Activated naive CD4-positive, alpha-beta T cell treated with anti-CD3 and anti-CD28 coated beads, Interleukin-2, amount 50 U/mL, for 72 hours (primary cell): ENCODE measurements around the gene SIL1. TPM values are rescaled to one million over a fixed set of nuclear protein-coding genes. Genes with fewer than 3 reads are reported as not detected.

Experiments
- ATAC-seq, 2 donors: fragments of 150-1000 bp; cut with Tn5 transposase; 2 replicates each; pipeline ENCODE4 v1.10.0; 2021; ENCODE audit warnings: mild to moderate bottlenecking in 2 of 2, moderate library complexity in 2 of 2
- DNase-seq, 2 donors: peaks; one replicate each; pipeline ENCODE4 v3.0.0; 2021 to 2022; ENCODE audit warnings: low spot score in 2 of 2
- H3K27ac Mint-ChIP-seq, 2 donors: one replicate each; pipeline ENCODE4 v1.8.0; 2022; ENCODE audit warnings: mild to moderate bottlenecking in 2 of 2, mixed read lengths in 2 of 2
- H3K36me3 Mint-ChIP-seq, 2 donors: one replicate each; pipeline ENCODE4 v1.8.0; 2022; ENCODE audit warnings: mixed read lengths in 2 of 2
- H3K9me3 Mint-ChIP-seq, 2 donors: one replicate each; pipeline ENCODE4 v1.8.0; 2022; ENCODE audit warnings: mixed read lengths in 2 of 2
- total RNA-seq, 2 donors: library from RNA; stranded (reverse); gene quantifications; one replicate each; pipeline ENCODE4 v1.2.3, GENCODE V29; 2022

Gene SIL1
- total RNA-seq, 2 donors from 2014 or later = 29.7 to 31.4 TPM

DNA sequence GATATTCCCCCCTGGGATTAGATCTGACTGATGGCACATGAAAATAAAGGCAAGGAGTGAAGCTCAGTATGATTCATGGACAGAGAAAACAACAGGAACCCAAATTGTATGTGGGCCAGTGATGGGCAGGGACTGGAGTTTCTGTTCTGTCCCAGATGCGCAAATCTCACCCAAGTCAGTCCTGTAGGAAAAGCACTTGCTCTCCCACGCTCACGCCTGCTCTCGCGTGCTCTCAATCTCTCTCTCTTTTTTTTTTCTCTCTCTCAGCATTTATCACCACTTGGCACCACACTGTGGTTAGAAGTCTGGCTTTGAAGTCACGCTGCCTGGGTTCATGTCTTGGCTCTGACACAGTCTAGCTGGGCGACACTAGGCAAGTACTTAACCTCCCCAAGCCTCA is 216.6 kb downstream of the SIL1 start:
- peak; percentile 58 to 77 for ATAC-seq
- no peak for DNase-seq
- no peaks in the 10 kb centered on the region for H3K36me3 Mint-ChIP-seq
- H3K27ac Mint-ChIP-seq = no peak overlapping the region
- H3K9me3 Mint-ChIP-seq = no peaks in the 10 kb centered on the region

- Mint-ChIP-seq H3K27ac (no peak overlapping the region), H3K36me3 (no peaks in the 10 kb centered on the region), H3K9me3 (no peaks in the 10 kb centered on the region)
- DNase-seq = no peak
- no peak for ATAC-seq
These were observed 217.0 kb downstream of the SIL1 start for GRCh38 chr5:138981131-138981530.

GRCh38 chr5:138980441-138980840 is 217.7 kb downstream of the SIL1 start:
- Mint-ChIP-seq H3K36me3 (no peaks in the 10 kb centered on the region), H3K9me3 (no peaks in the 10 kb centered on the region), H3K27ac (peak overlapping the region; percentile 70 to 73)

GRCh38 chr5:138979684-138980280 is 218.4 kb downstream of the SIL1 start:
- peak overlapping the region; percentile 70 to 73 for H3K27ac Mint-ChIP-seq
- ATAC-seq = peak; percentile 51 to 67

More at GRCh38 chr5:138980441-138980840, 217.7 kb downstream of the SIL1 start:
- ATAC-seq (no peak), DNase-seq (no peak)

DNA sequence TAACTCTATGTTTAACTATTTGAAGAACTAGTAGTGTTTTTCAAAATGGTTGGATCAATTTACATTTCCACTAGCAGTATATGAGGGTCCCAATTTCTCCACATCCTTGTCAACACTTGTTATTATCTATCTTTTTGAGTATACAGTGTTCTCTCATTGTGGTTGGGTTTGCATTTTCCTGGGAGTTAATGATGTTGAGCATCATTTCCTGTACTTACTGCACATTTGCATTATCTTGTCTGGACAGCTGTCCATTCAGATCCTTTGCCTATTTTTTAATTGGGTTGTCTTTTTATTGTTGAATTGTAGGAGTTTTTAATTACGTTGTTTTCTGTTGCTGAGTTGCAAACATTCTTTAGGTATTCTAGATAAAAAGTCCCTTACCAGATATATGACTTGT is 219.6 kb downstream of the SIL1 start:
- no peaks in the 10 kb centered on the region for H3K9me3 Mint-ChIP-seq
- no peak for ATAC-seq
- no peaks in the 10 kb centered on the region for H3K36me3 Mint-ChIP-seq
- no peak for DNase-seq
- no peak overlapping the region for H3K27ac Mint-ChIP-seq

More at GRCh38 chr5:138979684-138980280, 218.4 kb downstream of the SIL1 start:
- no peaks in the 10 kb centered on the region for H3K36me3 Mint-ChIP-seq
- DNase-seq = peak in 1 of 2 donors; percentile 10
- no peaks in the 10 kb centered on the region for H3K9me3 Mint-ChIP-seq

- ATAC-seq = no peak
- no peak for DNase-seq
- H3K9me3 Mint-ChIP-seq = no peaks in the 10 kb centered on the region
- no peaks in the 10 kb centered on the region for H3K36me3 Mint-ChIP-seq
- H3K27ac Mint-ChIP-seq = no peak overlapping the region
These were observed 220.1 kb downstream of the SIL1 start for GRCh38 chr5:138978080-138978479.

DNA sequence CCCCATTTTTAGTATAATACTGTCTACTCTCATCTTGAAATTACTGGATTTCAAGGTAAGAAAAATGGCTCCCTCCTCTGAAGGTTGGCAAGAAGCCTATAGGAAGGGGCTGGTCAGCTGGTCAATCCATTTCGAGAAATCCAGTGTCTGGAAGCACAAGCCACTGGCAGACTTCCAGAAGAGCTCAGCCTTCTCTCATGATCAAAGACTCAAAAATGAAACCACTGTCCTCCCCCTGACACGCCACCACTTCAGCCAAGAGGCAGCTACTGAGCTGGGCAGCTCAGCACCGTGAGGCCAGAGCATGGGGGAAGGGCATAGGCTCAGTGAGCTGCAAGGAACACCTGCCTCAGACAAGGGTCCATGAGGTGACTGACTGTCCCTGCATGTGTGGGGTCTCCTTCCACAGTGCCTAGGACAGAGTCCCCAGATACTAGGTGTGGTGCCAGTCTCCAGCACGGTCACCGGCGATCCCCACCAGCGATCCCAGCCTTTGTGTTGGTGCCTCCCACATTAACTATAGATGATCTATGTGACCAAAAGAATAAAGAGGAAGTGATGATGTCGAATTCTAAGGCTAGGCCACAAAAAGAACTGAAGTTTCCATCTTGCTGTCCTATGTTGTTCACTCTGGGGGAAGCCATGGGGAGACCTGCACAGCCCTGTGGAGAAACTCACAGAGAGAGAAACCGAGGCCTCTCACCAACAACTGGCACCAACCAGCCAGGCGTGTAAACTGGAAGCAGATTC is 222.9 kb downstream of the SIL1 start:
- no peak for DNase-seq
- H3K36me3 Mint-ChIP-seq = no peaks in the 10 kb centered on the region
- H3K27ac Mint-ChIP-seq = peak overlapping the region in 1 of 2 donors; percentile 79
- no peaks in the 10 kb centered on the region for H3K9me3 Mint-ChIP-seq
- ATAC-seq = no peak

GRCh38 chr5:138974227-138975063 is 223.7 kb downstream of the SIL1 start:
- H3K36me3 Mint-ChIP-seq = no peaks in the 10 kb centered on the region
- peak overlapping the region in 1 of 2 donors; percentile 79 for H3K27ac Mint-ChIP-seq
- H3K9me3 Mint-ChIP-seq = no peaks in the 10 kb centered on the region
- ATAC-seq = no peak
- no peak for DNase-seq

GRCh38 chr5:138972836-138973235 is 225.3 kb downstream of the SIL1 start:
- no peaks in the 10 kb centered on the region for H3K9me3 Mint-ChIP-seq
- no peak for DNase-seq
- no peak for ATAC-seq
- H3K36me3 Mint-ChIP-seq = no peaks in the 10 kb centered on the region
- H3K27ac Mint-ChIP-seq = peak overlapping the region in 1 of 2 donors; percentile 85

DNA sequence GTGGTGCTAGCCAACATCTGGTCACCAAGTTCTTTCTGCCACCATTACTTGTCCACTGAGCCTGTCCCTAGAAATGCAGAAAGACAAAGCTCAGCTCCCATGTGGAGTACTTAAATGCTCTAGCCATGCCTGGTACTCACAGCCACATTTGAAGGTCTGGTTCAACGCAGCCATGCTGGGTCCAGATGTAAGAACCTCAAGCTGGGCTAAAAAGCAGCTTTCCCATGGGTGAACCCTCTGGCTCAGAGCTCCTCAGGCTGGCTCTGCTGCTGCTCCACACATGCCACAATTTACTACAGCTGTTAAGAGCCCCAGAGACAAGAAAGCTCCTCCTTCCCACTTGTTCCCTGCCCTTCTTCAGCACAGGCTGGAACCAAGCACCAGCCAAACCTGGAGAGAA is 225.9 kb downstream of the SIL1 start:
- ATAC-seq (no peak), DNase-seq (no peak)
- no peaks in the 10 kb centered on the region for H3K9me3 Mint-ChIP-seq
- H3K27ac Mint-ChIP-seq = peak overlapping the region in 1 of 2 donors; percentile 85
- no peaks in the 10 kb centered on the region for H3K36me3 Mint-ChIP-seq

GRCh38 chr5:138969323-138970002 is 228.7 kb downstream of the SIL1 start:
- Mint-ChIP-seq H3K9me3 (no peaks in the 10 kb centered on the region), H3K27ac (no peak overlapping the region), H3K36me3 (no peaks in the 10 kb centered on the region)
- DNase-seq (no peak), ATAC-seq (no peak)

DNA sequence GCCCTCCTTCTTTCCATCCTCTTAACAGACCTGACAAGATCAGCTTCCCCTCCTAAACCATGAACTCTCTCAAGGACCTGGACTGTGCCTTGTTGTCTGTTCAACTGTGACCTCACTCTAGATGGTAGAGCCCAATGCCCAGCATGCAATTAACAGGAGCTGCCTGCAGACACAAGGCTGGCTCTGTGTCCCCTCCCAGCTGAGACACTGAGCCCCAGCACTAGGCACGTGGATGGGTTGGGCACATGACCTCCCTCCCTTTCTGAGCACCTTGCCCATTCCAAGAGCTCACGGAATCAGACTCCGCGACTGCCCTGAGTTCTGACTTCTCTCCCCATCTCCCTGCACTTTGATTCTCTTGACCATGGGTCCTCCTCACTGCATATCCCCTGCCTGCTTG is 229.6 kb downstream of the SIL1 start:
- DNase-seq = no peak
- Mint-ChIP-seq H3K27ac (no peak overlapping the region), H3K9me3 (no peaks in the 10 kb centered on the region), H3K36me3 (no peaks in the 10 kb centered on the region)
- no peak for ATAC-seq

DNA sequence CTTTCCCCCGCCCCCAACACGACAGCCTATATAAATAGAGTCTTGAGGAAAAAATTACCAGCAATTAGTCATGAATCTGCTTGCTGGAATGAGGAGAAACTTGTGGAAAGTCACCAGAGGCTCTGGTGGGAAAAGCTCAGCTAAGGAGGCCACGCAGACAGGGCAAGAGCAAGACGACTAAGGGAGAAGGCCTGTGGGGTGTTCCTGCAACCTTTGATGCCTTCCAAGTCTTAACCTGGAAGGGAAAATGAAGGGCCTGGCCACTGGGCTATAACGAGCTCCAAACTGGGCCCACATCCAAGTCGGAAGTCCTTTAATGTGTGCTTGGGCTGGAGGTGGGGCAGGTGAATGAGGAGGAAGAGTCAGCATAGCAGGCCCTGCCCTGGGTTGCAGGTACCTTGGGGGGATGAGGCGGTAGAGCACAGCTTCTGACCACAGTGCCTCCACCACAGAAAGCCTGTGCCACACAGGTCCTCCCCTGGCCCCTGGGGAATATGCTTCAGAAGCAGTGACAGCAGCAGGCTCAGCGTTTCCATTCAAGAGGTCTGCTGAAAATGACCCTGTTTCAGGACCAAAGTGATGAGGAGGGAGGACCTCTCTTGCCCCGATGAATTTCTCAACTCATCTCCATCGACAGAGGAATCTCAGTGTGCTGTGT is 230.2 kb downstream of the SIL1 start:
- Mint-ChIP-seq H3K27ac (peak overlapping the region in 1 of 2 donors; percentile 52), H3K36me3 (no peaks in the 10 kb centered on the region), H3K9me3 (no peaks in the 10 kb centered on the region)
- DNase-seq (no peak), ATAC-seq (no peak)

GRCh38 chr5:138966236-138966985 is 231.8 kb downstream of the SIL1 start:
- H3K9me3 Mint-ChIP-seq = no peaks in the 10 kb centered on the region
- H3K27ac Mint-ChIP-seq = no peak overlapping the region
- H3K36me3 Mint-ChIP-seq = no peaks in the 10 kb centered on the region
- DNase-seq = no peak
- no peak for ATAC-seq

DNA sequence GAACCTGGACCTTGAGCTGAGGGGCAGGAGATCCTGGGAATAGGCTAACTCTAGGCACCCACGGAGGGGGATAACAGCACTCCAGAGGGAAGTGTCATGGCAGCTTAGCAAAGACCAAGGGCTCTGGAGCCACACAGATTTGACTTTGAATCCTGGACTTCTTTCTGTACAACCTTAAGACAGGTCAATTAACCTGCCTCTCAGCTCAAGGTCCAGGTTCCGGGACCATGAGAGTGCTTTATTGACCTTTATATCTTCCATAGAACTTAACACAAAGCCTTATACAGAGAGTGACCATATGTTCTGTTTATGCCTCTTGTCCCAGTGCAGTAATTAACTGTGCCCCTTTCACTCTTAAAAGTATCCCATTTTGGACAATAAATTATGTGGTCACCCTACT is 232.5 kb downstream of the SIL1 start:
- no peaks in the 10 kb centered on the region for H3K36me3 Mint-ChIP-seq
- ATAC-seq = no peak
- no peaks in the 10 kb centered on the region for H3K9me3 Mint-ChIP-seq
- DNase-seq = no peak
- H3K27ac Mint-ChIP-seq = no peak overlapping the region
